ENCODE data around the gene TYW3.

Gene TYW3

DNA sequence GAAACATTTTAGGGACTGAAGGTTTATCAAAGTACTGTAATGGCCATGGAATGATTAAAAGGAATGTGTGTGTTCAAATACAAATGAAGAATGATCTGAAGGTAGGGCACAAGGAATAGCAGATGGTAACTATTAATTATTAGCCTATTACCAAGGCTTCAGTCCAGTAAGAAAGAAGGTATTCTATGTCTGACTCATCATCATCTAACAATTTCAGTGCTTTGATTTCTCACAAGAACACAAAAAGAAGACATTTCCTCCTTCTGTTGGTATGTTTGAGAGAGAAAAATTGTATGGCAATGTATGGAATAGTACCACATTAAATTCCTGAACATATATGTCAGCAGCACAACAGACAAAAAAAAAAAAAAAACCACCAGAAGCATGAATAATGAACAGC lies 57.5 kb downstream of the TYW3 start:
- DNase-seq (ENCODE audit: low read depth in 2 of 2) = no peak

DNA sequence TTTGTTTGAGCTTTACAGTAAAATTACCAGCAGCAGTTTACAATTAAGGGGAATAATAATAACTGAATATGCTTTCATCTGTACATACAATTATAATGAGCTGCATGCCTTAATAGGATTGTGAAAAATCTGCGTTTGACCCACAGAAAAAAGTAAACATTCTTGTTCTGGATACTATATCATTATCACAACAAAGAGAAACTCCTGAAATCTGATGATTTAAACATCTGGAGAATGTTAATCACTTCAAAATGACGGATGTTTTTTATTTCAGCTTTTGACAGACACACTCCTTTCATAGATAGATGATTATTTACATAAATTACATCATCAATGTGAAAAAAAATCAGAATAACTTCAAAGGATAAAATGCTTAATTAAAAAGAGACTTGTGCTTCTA lies 58.5 kb downstream of the TYW3 start:
- DNase-seq (ENCODE audit: low read depth in 2 of 2) = no peak

DNA sequence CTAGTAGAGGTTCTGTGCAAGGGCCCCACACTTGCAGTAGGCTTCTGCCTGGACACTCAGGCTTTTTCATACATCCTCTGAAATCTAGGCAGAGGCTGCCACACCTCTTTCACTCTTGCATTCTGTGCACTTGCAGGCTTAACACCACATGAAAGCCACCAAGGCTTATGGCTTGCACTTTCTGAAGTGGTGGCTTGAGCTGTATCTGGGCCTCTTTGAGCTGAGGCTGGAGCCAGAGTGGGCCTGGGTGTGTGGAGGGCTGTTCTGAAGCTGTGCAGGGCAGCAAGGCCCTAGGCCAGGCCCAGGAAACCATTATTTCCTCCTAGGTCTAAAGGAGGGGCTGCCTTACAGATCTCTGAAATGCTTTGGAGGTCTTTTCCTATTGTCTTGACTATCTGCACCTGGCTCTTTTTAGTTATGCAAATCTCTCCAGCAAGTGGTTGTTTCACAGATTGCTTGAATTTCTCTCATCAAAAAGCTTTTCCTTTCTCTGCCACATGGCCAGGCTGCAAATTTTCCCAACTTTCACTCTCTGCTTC lies 66.2 kb downstream of the TYW3 start:
- no peak for DNase-seq (ENCODE audit: low read depth in 2 of 2)

DNA sequence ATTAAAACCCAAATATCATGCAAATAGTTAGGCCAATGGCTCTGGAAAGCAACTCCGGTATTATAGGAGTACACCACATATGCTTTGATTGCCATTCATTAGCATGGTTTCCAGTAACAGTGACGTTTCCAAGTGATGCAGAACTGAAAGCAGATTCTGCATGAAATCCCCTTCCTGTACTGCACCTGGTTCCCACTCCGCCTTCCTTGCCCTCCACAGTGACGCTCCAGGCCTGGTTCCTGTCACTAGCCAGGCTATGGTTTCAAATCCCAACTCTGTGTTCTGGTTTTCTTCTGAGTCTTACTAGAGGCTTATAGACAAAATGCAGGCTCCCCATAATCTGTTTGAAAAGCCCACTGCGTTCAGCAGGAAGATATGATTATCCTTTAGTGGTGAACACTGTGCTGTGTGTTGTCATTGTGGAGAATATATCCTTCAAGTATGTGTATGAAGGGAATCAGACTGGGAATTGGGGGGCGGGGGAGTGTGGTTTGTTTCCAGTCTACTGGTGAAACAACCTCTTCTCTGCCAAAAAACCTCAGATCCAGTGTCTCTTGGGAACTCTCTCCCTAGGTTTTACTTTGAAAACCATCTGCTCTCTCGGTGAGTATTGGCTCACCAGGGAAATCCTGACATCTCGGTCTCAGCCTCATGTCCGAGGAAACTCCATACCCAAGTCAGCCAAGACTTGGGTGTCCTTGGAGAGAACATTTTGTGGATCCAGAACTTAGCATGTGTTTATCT lies 78.7 kb downstream of the TYW3 start:
- no peak for DNase-seq (ENCODE audit: low read depth in 2 of 2)

DNA sequence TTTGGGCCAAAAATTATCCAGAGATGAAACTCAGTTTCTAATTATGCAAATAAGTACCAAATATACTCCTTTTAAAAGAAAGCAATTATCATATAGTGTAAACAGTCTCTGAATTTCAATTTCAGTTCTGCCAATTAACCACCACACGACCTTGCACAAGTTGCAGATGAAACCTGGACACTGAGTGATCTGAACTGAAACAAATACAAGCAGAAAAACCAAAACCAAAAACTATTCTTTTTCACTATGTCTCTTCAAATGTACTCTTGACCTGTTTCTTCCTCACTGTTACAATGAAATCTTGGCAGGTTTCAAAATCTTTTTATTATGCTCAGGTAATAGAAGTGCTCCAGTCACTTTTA lies 79.2 kb downstream of the TYW3 start:
- no peak for DNase-seq (ENCODE audit: low read depth in 2 of 2)
